Neural cell (in vitro differentiated cells): ENCODE results near the gene ST6GAL1. TPM values are rescaled to one million over a fixed set of nuclear protein-coding genes. Genes with fewer than 3 reads are reported as not detected.

ENCODE experiments used
- H2AFZ ChIP-seq: fragments of 200-600, 300-800 bp; sonication (generic), shearing (Covaris generic); 2 replicates; pipeline ENCODE4 v1.6.0; 2014; ENCODE audit warnings: low read depth, mild to moderate bottlenecking, antibody characterized with exemption, low read length, moderate library complexity
- H3F3A ChIP-seq: fragments of 200-600 bp; shearing (Covaris generic); 2 replicates; pipeline ENCODE4 v1.6.1; 2016; ENCODE audit warnings: mild to moderate bottlenecking, moderate library complexity, mixed read lengths, antibody characterized with exemption, low read length; ENCODE audit not compliant: insufficient read depth, poor library complexity, severe bottlenecking
- H3K27ac ChIP-seq: fragments of 200-600, 300-800 bp; sonication (generic), shearing (Covaris generic); 2 replicates; pipeline ENCODE4 v1.5.1; 2014; ENCODE audit warnings: mild to moderate bottlenecking, low read length, moderate library complexity
- H3K27me3 ChIP-seq: fragments of 300-800, 200-600 bp; sonication (generic), shearing (Covaris generic); 2 replicates; pipeline ENCODE4 v1.6.0; 2014; ENCODE audit warnings: mild to moderate bottlenecking, low read depth, low read length, moderate library complexity; ENCODE audit not compliant: insufficient read depth
- H3K36me3 ChIP-seq: fragments of 300-800, 200-600 bp; sonication (generic), shearing (Covaris generic); 2 replicates; pipeline ENCODE4 v1.5.1; 2014; ENCODE audit warnings: mild to moderate bottlenecking, antibody characterized with exemption, low read length, moderate library complexity; ENCODE audit not compliant: insufficient read depth
- H3K4me2 ChIP-seq: fragments of 300-800, 200-600 bp; sonication (generic), shearing (Covaris generic); 2 replicates; pipeline ENCODE4 v1.6.0; 2014; ENCODE audit warnings: mild to moderate bottlenecking, low read length
- H3K4me3 ChIP-seq: fragments of 300-800, 200-600 bp; sonication (generic), shearing (Covaris generic); 2 replicates; pipeline ENCODE4 v1.5.1; 2014; ENCODE audit warnings: mild to moderate bottlenecking, low read length, moderate library complexity
- H3K79me2 ChIP-seq: fragments of 200-600 bp; shearing (Covaris generic); replicated peaks from 2 replicates; pipeline ENCODE4 v1.6.0; 2014; ENCODE audit warnings: mild to moderate bottlenecking, low read length, moderate library complexity; ENCODE audit not compliant: insufficient read depth
- H3K9ac ChIP-seq: fragments of 300-800, 200-600 bp; sonication (generic), shearing (Covaris generic); 2 replicates; pipeline ENCODE4 v1.6.1; 2016; ENCODE audit warnings: mild to moderate bottlenecking, low read length, mixed read lengths
- H3K9me2 ChIP-seq: fragments of 200-600 bp; shearing (Covaris generic); 2 replicates; pipeline ENCODE4 v1.6.1; 2016; ENCODE audit warnings: mild to moderate bottlenecking, low read length, mixed read lengths; ENCODE audit not compliant: insufficient read depth
- H3K9me3 ChIP-seq: fragments of 200-600, 300-800 bp; sonication (generic), shearing (Covaris generic); 2 replicates; pipeline ENCODE4 v1.6.1; 2016; ENCODE audit warnings: mild to moderate bottlenecking, mixed run types, low read length, moderate library complexity, mixed read lengths
- H4K20me1 ChIP-seq: fragments of 200-600 bp; shearing (Covaris generic); 2 replicates; pipeline ENCODE4 v1.6.1; 2016; ENCODE audit warnings: mild to moderate bottlenecking, mixed run types; ENCODE audit not compliant: insufficient read depth
- EP300 ChIP-seq: fragments of 450-650 bp; conservative IDR thresholded peaks from 2 replicates; pipeline ENCODE4 v1.6.1; 2014; ENCODE audit warnings: antibody characterized with exemption, mild to moderate bottlenecking, moderate library complexity; ENCODE audit not compliant: poor library complexity, severe bottlenecking
- EZH2 ChIP-seq: fragments of 200-600, 300-800 bp; shearing (Covaris generic), sonication (generic); IDR thresholded peaks from 2 replicates; pipeline ENCODE4 v1.6.1; 2014; ENCODE audit warnings: antibody characterized with exemption, low read length, borderline replicate concordance, mild to moderate bottlenecking; ENCODE audit not compliant: insufficient read depth, poor library complexity, severe bottlenecking
- MXI1 ChIP-seq: fragments of 450-650 bp; conservative IDR thresholded peaks from 2 replicates; pipeline ENCODE4 v1.6.1; 2014; ENCODE audit warnings: antibody characterized with exemption, mild to moderate bottlenecking; ENCODE audit not compliant: poor library complexity, severe bottlenecking
- POLR2AphosphoS5 ChIP-seq: IDR thresholded peaks from 2 replicates; pipeline ENCODE4 v1.6.1; 2012
- RAD21 ChIP-seq: fragments of 450-650 bp; conservative IDR thresholded peaks from 2 replicates; pipeline ENCODE4 v1.6.1; 2014; ENCODE audit warnings: antibody characterized with exemption, mild to moderate bottlenecking, moderate library complexity
- REST ChIP-seq: IDR thresholded peaks from 2 replicates; pipeline ENCODE4 v1.6.1; 2012; ENCODE audit warnings: borderline replicate concordance
- SMC3 ChIP-seq: fragments of 450-650 bp; conservative IDR thresholded peaks from 2 replicates; pipeline ENCODE4 v1.6.1; 2014; ENCODE audit warnings: antibody characterized with exemption, mild to moderate bottlenecking, moderate library complexity; ENCODE audit not compliant: poor library complexity
- TAF1 ChIP-seq: IDR thresholded peaks from 2 replicates; pipeline ENCODE4 v1.6.1; 2012; ENCODE audit warnings: low read depth
- polyA plus RNA-seq: library from polyadenylated mRNA; depleted of rRNA; stranded (reverse); fragments of >200 nt; gene quantifications from 2 replicates; pipeline ENCODE4 v1.2.3, GENCODE V29; 2014
- TF ChIP-seq, protein P1 (sequence below): fragments of 450-650 bp; IDR thresholded peaks from 2 replicates; pipeline ENCODE4 v1.5.1; 2014; ENCODE audit warnings: antibody characterized with exemption, mild to moderate bottlenecking, moderate library complexity; ENCODE audit not compliant: poor library complexity, severe bottlenecking

Gene ST6GAL1
- polyA plus RNA-seq, 1 donor from 2014 or later = 17.6 TPM

DNA sequence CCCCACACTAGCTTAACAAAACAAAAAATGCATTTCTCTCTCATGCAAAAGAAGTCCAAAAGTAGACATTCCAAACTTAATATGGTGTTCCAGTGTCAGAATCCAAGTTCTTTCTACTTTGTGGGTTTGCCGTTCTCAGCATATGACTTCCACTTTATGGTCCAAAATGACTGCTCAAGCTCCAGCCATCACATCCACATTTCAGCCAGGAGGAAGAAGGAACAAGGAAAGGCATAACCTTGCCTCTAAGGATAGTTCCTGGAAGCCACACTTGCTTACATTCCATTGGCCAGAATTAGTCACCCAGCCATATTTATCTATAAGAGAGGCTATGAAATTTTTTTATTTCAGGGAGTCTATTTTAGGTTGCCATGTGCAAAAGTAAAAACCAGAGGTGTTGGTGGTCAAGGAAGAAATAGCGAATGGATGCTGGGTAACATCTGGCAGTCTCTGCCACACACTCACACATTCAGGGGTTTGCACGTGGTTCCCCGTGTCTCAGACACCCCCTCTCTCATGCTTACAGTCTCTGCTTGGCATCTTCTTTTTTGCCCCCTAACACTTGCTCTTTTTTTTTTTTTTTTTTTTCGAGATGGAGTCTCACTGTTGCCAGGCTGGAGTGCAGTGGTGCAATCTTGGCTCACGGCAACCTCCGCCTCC, 139.7 kb downstream of the ST6GAL1 start:
- H3F3A ChIP-seq = no peaks in the 10 kb centered on the region
- no peaks in the 10 kb centered on the region for H3K9me3 ChIP-seq
- TF ChIP-seq, protein P1, sequence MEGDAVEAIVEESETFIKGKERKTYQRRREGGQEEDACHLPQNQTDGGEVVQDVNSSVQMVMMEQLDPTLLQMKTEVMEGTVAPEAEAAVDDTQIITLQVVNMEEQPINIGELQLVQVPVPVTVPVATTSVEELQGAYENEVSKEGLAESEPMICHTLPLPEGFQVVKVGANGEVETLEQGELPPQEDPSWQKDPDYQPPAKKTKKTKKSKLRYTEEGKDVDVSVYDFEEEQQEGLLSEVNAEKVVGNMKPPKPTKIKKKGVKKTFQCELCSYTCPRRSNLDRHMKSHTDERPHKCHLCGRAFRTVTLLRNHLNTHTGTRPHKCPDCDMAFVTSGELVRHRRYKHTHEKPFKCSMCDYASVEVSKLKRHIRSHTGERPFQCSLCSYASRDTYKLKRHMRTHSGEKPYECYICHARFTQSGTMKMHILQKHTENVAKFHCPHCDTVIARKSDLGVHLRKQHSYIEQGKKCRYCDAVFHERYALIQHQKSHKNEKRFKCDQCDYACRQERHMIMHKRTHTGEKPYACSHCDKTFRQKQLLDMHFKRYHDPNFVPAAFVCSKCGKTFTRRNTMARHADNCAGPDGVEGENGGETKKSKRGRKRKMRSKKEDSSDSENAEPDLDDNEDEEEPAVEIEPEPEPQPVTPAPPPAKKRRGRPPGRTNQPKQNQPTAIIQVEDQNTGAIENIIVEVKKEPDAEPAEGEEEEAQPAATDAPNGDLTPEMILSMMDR = no peak
- TF ChIP-seq REST (no peak), RAD21 (no peak), POLR2AphosphoS5 (no peak), SMC3 (no peak), MXI1 (no peak)
- no peak overlapping the region for H3K4me3 ChIP-seq
- no peak overlapping the region for H3K4me2 ChIP-seq
- no peaks in the 10 kb centered on the region for H3K79me2 ChIP-seq
- H3K27ac ChIP-seq = no peak overlapping the region
- no peak overlapping the region for H2AFZ ChIP-seq
- no peaks in the 10 kb centered on the region for H3K27me3 ChIP-seq
- H4K20me1 ChIP-seq = no peaks in the 10 kb centered on the region
- no peaks in the 10 kb centered on the region for H3K36me3 ChIP-seq
- H3K9me2 ChIP-seq = no peaks in the 10 kb centered on the region
- H3K9ac ChIP-seq = no peak overlapping the region

DNA sequence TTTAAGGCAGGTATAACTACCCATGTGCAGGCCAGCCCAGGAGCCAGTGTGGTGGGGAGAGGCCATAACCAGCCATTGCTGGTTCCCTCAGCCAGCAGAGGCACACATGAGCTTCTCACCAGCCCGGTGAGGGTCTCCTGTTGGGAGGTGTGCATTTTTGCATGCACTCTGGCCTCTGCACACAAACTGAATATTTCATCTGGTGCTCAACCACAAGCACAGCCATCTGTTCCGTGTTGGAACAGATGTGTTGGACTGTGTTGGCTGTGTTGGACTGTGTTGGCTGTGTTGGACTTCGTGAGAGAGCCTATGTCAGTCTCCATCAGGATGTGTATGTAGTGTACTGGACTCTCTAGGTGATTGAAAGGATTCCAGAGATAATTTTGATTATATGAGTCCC, 141.8 kb downstream of the ST6GAL1 start:
- Histone ChIP-seq H3K9ac (no peak overlapping the region), H3K9me2 (no peaks in the 10 kb centered on the region), H3K36me3 (no peaks in the 10 kb centered on the region), H3K4me2 (no peak overlapping the region), H3K9me3 (no peaks in the 10 kb centered on the region), H3F3A (no peaks in the 10 kb centered on the region), H3K4me3 (no peak overlapping the region), H3K27me3 (no peaks in the 10 kb centered on the region), H3K27ac (no peak overlapping the region), H2AFZ (no peak overlapping the region), H3K79me2 (no peaks in the 10 kb centered on the region), H4K20me1 (no peaks in the 10 kb centered on the region)
- TF ChIP-seq REST (no peak), POLR2AphosphoS5 (no peak), EZH2 (no peak), MXI1 (no peak), TAF1 (no peak), EP300 (no peak), SMC3 (no peak), RAD21 (no peak)
- TF ChIP-seq, protein P1 = no peak
